Measurements from ENCODE around the gene DCAF8.

The DCAF8 gene

DNA sequence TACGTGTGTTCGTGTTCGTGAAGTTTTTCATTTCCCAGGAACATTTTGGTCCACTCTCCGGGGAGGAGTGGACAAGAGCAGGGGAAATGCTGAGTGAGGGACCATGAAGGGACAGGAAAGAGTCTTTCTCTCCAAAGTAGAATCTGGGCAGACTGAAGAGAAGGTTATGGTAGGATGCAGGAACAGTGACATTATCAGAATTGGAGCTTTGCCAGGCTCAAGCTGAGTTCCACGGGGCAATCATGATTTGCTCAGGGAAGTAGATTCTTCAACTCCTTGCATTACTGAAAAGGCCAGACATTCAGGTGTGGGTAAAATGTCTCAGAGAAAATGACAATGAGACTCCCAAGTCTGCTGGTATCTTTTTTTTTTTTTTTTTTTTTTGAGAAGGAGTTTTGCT, 94.3 kb downstream of the DCAF8 start:
- DNase-seq, result no peak

DNA sequence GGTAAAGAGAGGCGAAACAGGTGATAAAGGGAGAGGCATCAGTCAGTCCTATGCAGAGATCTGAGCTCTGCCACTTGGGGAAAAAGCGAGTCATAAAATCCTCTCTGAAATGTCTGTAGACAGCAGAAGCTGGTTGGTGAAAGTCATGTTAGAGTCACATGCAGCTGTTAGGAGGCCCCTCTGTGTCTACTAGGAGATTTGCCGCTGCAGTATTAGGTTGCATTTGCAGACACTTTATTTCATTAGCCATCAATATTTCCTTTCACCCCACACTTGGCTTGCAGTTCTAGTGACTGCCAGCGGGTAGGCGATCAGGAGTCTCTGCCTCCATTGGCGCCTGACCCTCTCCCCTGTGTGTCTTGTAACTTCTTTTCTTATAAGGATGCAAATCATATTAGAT, 94.8 kb downstream of the DCAF8 start:
- peak in 1 of 2 experiments; percentile 34 for DNase-seq

DNA sequence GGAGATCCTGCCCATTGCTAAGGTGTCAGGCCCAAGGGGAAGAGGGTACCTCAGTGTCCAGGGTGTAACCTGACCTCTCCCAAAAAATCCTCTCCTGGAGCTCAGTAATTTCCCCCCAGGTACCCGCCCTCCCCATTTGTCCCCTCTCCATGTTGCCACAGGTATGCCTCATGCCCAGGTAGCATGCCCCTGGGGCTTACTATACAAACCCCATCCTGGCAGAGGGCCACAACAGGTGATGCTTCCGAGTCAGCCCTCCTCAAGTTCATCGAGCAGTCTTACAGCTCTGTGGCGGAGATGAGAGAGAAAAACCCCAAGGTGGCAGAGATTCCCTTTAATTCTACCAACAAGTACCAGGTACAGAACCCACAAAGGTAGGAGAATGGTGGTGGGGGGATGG, 95.3 kb downstream of the DCAF8 start:
- no peak for DNase-seq

DNA sequence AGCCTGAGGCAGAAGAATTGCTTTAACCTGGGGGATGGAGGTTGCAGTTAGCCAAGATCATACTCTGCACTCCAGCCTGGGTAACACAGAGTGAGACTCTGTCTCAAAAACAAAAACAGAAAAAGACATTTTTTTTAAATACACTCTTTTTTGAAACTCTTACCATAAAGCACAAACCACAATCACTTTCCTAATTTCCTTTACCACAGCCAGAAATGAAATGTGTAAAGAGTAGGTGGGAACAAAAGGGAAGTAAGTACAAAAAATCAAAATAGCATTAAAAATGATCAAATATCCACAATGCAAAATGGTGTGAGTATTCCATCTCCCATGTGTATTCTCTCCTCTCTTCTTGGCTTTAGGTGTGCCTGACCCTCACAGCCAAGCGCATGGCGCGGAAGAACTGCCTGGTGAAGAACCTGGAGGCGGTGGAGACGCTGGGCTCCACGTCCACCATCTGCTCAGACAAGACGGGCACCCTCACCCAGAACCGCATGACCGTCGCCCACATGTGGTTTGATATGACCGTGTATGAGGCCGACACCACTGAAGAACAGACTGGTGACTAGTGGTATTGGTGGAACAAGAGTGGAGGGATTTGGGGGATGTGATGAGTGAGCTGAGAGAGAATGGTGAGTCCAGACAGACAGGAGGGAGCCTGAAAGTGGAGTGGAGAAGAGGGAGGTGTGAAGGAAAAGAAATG, 96.0 kb downstream of the DCAF8 start:
- no peak for DNase-seq

Data from activated T-cell treated with anti-CD3 and anti-CD28 coated beads, Interleukin-2, amount 50 U/mL, for 48 hours (primary cell).